HG03060 (cell line): ENCODE data around the gene TRAPPC10.

Source experiments
- ATAC-seq: cut with Tn5 transposase; IDR thresholded peaks from one replicate; pipeline ENCODE4 v1.9.1; 2021; ENCODE audit warnings: low read depth, moderate number of reproducible peaks; ENCODE audit not compliant: unreplicated experiment

Gene TRAPPC10

DNA sequence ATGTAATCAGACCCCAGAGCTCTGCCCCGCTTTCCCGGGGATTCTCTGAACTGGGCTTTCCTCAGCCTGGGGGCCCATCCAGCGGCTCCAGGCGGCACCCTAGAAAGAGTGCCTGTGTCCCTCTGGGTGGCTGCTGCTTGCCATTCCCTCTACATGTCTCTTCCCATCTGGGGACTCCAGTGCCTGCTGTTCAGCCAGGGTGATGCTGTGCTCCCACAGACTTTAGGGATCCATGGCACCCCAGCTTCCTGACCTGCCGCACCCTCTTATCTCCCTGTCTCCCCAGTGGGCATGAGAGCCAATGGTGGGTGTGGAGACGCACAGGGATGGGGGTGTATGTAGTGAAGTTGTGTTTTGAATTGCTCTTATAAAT, 16.2 kb downstream of the TRAPPC10 start:
- no peak for ATAC-seq

- ATAC-seq: no peak
Measured at GRCh38 chr21:44029460-44030087, 17.5 kb downstream of the TRAPPC10 start.

DNA sequence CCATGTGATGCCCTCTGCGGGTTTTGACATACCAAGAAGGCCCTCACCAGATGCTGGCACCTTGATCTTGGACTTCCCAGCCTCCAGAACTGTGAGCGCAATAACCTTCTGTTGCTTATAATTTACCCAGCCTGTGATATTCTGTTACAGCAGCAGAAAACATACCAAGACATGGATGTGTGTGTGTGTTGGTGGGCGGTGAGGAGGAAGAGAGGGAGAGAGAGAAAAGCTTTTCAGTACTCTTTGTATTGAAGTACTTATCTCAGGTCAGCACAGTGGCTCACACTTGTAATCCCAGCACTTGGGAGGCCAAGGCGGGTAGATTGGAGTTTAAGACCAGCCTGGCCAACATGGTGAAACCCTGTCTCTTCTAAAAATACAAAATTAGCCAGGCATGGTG, 23.1 kb downstream of the TRAPPC10 start:
- ATAC-seq: no peak

- no peak for ATAC-seq
Measured at GRCh38 chr21:44038063-44038462, 26.0 kb downstream of the TRAPPC10 start.

GRCh38 chr21:44039828-44040227, 27.7 kb downstream of the TRAPPC10 start:
- no peak for ATAC-seq

DNA sequence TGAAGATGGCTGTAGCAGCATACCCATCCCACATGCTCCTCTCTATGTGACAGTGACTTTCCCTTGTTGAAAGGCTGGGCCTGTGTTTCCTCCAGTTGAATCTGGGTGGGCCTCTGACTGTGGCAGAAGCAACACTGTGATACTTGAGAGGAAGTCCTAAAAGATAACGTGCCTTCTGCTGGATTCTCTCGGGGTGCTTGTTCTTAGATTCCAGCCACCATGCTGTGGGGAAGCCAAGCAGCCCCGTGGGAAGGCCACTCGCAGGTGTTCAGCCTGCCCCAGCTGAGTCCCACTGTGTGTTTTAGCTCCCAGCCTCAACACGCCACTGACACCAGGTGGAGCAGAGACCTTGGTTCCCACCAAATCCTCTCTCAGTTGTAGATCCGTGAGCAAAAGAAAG, 31.5 kb downstream of the TRAPPC10 start:
- ATAC-seq: no peak

DNA sequence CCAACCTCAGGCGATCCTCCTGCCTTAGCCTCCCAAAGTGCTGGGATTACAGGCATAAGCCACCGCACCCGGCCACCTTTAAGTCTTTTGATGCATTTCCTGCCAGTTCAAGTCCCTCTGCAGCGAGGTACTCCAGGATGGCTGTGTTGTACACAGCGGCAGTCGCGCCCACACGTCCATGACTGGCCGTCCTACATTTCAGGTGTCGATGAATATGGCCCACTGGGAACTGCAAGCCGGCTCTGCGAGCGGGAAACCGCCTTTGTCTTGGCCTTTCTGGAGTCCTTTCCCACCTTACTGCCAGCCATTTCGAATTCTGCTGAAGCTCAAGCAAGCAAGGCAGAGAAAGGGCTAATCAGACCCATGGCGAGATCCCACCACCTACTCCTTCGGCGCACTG, 34.6 kb downstream of the TRAPPC10 start:
- no peak for ATAC-seq

- ATAC-seq: no peak
Measured at GRCh38 chr21:44047996-44048560, 36.0 kb downstream of the TRAPPC10 start.

GRCh38 chr21:44049182-44049581, 37.1 kb downstream of the TRAPPC10 start:
- ATAC-seq: no peak

- ATAC-seq: no peak
Measured at GRCh38 chr21:44049606-44050005, 37.5 kb downstream of the TRAPPC10 start.

DNA sequence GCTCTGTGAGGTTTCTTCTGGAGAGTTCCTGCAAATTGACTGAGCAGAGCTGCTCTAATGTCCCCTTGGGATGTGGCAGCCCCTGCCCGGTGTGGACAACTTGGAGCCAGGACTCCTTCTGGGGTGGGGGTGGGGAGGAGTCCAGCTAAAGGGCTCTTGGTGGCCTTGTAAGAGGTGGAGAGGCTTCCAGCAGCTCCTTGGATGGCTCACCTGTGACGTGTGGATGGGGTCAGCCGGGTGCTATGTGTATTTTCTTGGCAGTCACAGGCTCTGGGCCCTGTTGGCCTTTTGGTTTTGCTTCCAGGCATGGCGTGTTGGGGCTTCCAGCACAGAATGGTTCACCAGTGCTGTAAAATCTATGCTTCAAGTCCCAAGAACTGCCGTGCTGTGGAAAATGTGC, 38.2 kb downstream of the TRAPPC10 start:
- no peak for ATAC-seq

DNA sequence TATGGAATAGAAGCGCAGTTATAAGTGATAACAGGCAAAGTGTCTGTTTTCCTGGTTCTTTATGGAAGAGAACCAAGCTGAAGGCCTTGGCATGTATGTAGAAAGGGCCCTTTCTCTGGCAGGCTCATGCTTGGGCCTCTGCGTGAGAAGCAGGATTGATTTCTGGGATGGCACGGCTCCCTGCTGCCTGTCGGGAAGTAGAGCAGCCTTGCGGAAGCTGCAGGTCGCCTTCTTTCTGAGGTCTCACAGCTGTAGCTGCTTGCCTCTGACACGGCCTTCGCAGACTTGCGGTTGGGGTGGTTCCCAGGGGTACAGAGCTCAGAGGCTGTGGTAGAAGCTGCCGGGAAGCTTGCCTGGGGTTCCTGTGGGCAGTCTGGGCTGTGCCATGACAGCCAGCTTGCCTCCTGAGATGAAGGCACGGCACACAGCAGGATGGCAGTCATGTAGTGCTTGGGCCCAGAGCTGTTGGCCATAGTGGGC, 39.4 kb downstream of the TRAPPC10 start:
- ATAC-seq: no peak

- ATAC-seq: no peak
Measured at GRCh38 chr21:44052071-44052829, 40.1 kb downstream of the TRAPPC10 start.

GRCh38 chr21:44052830-44053226, 40.7 kb downstream of the TRAPPC10 start:
- ATAC-seq: no peak

GRCh38 chr21:44053567-44053966, 41.5 kb downstream of the TRAPPC10 start:
- no peak for ATAC-seq

- ATAC-seq: no peak
Measured at GRCh38 chr21:44054710-44055109, 42.6 kb downstream of the TRAPPC10 start.

- ATAC-seq: no peak
Measured at GRCh38 chr21:44057055-44057454, 44.9 kb downstream of the TRAPPC10 start.

- no peak for ATAC-seq
Measured at GRCh38 chr21:44057960-44058651, 46.0 kb downstream of the TRAPPC10 start.

DNA sequence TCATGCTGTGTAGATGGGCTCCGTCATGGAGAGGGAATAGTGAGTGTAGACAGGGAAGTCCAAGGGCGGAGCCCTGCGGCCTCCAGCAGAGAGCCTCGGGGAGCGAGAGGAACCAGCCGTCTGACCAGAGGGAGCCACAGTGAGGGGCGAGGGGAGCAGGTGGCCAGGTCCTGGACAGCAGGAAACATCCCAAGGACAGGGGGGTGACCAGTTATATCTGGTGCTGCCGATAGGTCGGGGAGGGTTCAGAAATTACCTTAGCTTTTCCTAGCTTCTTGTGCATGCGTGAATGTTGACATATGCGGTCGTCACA, 46.5 kb downstream of the TRAPPC10 start:
- ATAC-seq: no peak

- no peak for ATAC-seq
Measured at GRCh38 chr21:44058981-44059380, 46.9 kb downstream of the TRAPPC10 start.

DNA sequence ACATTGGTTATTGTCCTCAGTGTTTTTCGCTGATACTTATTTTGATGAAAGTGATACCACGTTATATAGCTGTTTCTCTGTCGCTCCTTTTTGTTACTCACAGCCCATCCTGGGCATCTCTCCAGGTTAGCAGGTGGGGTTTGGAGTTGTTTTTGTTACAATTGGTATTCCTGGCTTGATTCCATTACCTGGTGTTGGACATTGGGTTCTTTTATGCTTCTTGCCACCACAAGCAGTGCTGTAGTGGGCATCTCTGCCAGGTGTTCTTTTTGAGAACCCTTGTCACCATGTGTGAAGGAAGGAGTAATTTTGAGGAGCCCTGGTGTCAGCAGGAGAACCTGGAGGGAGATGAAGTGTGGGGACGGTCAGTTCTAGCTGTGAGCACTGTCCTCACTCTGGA, 47.6 kb downstream of the TRAPPC10 start:
- ATAC-seq: no peak
